ENCODE measurements around the gene LARP1B. TPM values are rescaled to one million over a fixed set of nuclear protein-coding genes. Genes with fewer than 3 reads are reported as not detected.
A peak's percentile ranks its signal among the peaks of the same experiment; 100 is the strongest.
"Not testable (repeated sequence)": the region's sequence is repeated elsewhere in the genome, so short reads cannot be mapped to it uniquely, and the experiment has no call there.

The LARP1B gene
- total and polyA plus RNA-seq, 2 experiments from 2014 or later, result 5.8 to 16.7 TPM

- H3K9me3 ChIP-seq (ENCODE audit: low read depth), result no peaks in the 10 kb centered on the region
- H3K4me1 ChIP-seq (ENCODE audit: low read depth), result no peaks in the 10 kb centered on the region
- DNase-seq (ENCODE audit: low read depth in 1 of 2, low spot score in 1 of 2), result no peak
- no peak overlapping the region for H3K4me3 ChIP-seq
- H3K36me3 ChIP-seq, result no peaks in the 10 kb centered on the region
- no peaks in the 10 kb centered on the region for H3K27me3 ChIP-seq
- H3K27ac ChIP-seq, result no peak overlapping the region
- TF ChIP-seq CTCF (IDR thresholded peaks at IDR 0.05; ENCODE audit: low read depth, low read length), result no peak
Observed at GRCh38 chr4:128155231-128155855, 94.2 kb downstream of the LARP1B start.

GRCh38 chr4:128155874-128156456, 94.9 kb downstream of the LARP1B start:
- H3K27me3 ChIP-seq, result no peaks in the 10 kb centered on the region
- no peaks in the 10 kb centered on the region for H3K4me1 ChIP-seq (ENCODE audit: low read depth)
- H3K36me3 ChIP-seq, result no peaks in the 10 kb centered on the region
- no peak for TF ChIP-seq CTCF (IDR thresholded peaks at IDR 0.05; ENCODE audit: low read depth, low read length)
- no peak overlapping the region for H3K4me3 ChIP-seq
- no peak overlapping the region for H3K27ac ChIP-seq
- DNase-seq (ENCODE audit: low read depth in 1 of 2, low spot score in 1 of 2), result no peak
- no peaks in the 10 kb centered on the region for H3K9me3 ChIP-seq (ENCODE audit: low read depth)

DNA sequence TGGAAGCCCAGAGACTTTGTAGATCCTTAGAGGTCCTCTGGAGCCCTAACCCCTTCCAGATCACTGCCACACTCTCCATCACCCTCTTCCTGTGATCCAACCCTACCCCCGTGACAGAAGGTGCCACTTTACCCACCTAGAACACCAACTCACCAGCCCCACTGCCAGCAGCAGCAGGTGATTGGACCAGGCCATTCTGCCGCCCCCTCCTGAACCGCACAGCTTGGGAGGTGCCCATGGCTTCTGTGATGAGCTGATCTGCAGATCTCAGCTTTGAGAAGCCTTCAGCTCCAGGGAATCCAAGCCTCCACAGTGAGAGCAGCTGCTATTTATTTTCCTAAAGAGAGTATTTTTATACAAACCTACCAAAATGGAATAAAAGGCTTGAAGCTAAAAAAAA, 95.4 kb downstream of the LARP1B start:
- not testable (repeated sequence) for DNase-seq (ENCODE audit: low read depth in 1 of 2, low spot score in 1 of 2); H3K9me3 ChIP-seq (ENCODE audit: low read depth); H3K27me3 ChIP-seq; H3K4me1 ChIP-seq (ENCODE audit: low read depth); H3K4me3 ChIP-seq; H3K36me3 ChIP-seq; H3K27ac ChIP-seq

DNA sequence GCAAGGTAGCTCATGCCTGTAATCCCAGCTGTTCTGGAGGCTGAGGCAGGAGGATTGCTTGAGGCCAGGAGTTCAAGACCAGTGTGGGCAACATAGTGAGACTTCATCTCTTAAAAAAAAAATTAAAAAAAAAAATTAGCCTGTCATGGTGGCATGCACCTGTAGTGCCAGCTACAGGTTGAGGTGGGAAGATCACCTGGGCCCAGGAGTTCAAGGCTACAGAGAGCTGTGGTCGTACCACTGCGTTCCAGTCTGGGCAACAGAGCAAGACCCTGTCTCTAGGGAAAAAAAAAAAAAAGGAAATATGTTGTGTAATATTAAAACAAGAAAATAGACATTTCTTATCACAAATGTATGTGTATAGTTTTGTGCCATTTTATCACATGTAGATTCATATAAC, 97.8 kb downstream of the LARP1B start:
- no peak overlapping the region for H3K4me3 ChIP-seq
- no peaks in the 10 kb centered on the region for H3K9me3 ChIP-seq (ENCODE audit: low read depth)
- DNase-seq (ENCODE audit: low read depth in 1 of 2, low spot score in 1 of 2), result no peak
- H3K27ac ChIP-seq, result no peak overlapping the region
- H3K4me1 ChIP-seq (ENCODE audit: low read depth), result peaks cover 4% of the 10 kb centered on the region
- TF ChIP-seq CTCF (IDR thresholded peaks at IDR 0.05; ENCODE audit: low read depth, low read length), result no peak
- no peaks in the 10 kb centered on the region for H3K27me3 ChIP-seq
- no peaks in the 10 kb centered on the region for H3K36me3 ChIP-seq

- Histone ChIP-seq H3K4me1 (ENCODE audit: low read depth) (peaks cover 4% of the 10 kb centered on the region), H3K36me3 (no peaks in the 10 kb centered on the region), H3K9me3 (ENCODE audit: low read depth) (no peaks in the 10 kb centered on the region), H3K27ac (no peak overlapping the region), H3K4me3 (no peak overlapping the region), H3K27me3 (no peaks in the 10 kb centered on the region)
- TF ChIP-seq CTCF (IDR thresholded peaks at IDR 0.05; ENCODE audit: low read depth, low read length), result no peak
- peak in 1 of 2 donors; percentile 12 for DNase-seq (ENCODE audit: low read depth in 1 of 2, low spot score in 1 of 2)
Observed at GRCh38 chr4:128159967-128160366, 98.9 kb downstream of the LARP1B start.

DNA sequence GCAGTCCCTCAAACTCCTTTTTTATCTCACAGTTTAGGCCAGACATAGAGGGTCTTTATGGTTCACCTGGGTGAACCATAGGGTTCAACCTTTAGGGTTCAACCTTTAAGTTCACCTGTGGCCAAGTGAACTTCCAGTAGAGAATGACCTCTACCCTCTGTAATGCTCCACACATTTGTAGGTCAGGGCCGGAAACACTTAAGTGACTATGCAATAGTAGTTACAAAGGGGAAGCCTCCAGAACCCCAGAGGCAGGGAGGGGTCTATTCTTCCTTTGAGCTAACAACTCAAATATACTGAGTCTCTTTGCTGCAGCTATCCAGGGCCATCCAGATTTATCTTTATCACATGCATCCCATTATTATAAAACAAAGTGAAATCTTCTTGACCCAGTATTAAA, 100.0 kb downstream of the LARP1B start:
- TF ChIP-seq CTCF (IDR thresholded peaks at IDR 0.05; ENCODE audit: low read depth, low read length), result no peak
- no peak overlapping the region for H3K27ac ChIP-seq
- H3K36me3 ChIP-seq, result no peaks in the 10 kb centered on the region
- H3K4me1 ChIP-seq (ENCODE audit: low read depth), result peaks cover 4% of the 10 kb centered on the region
- H3K9me3 ChIP-seq (ENCODE audit: low read depth), result no peaks in the 10 kb centered on the region
- DNase-seq (ENCODE audit: low read depth in 1 of 2, low spot score in 1 of 2), result no peak
- H3K27me3 ChIP-seq, result no peaks in the 10 kb centered on the region
- H3K4me3 ChIP-seq, result no peak overlapping the region
